ENCODE results near the gene PPM1H. TPM values are rescaled to one million over a fixed set of nuclear protein-coding genes. Genes with fewer than 3 reads are reported as not detected.

The PPM1H gene
- total and polyA plus RNA-seq, 2 of the 8 experiments (the other 6 are each of a cell fraction or from before 2014, with no cell fraction given) = 16.4 to 36.1 TPM

DNA sequence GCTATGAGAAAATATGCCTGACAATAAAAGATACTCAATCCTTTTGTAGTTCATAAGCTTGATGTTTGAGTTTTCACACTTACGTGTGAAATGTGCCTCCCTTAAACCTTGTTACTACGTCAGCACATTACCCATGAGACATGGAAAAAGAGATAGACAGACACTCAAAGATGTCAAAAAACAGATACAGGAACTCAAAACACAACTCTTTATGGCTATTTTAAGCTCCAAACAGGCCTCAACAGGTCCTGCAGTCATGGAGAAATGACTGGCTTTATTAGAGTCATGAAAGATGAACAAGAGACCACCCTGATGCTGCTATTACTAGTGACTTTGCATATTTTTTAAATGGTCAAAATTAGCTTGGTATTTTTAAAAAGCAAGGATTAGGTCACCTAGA, 283.8 kb downstream of the PPM1H start:
- no peak overlapping the region for H2AK5ac ChIP-seq (ENCODE audit: low read depth, low read length)
- WGBS, 2 experiments (ENCODE audit: extremely low coverage in 1 of 2, insufficient coverage in 1 of 2, insufficient read length in 1 of 2, insufficient replicate concordance in 2 of 2, low coverage in 1 of 2, low lambda C conversion rate in 2 of 2, missing lambda C conversion rate in 1 of 2) = 91% methylated on average over 2 of the region's 2 CpGs; no CpG with 5 or more reads in 1 of the 2 experiments
- no peak overlapping the region for H2AFZ ChIP-seq (ENCODE audit: low read length)
- H2BK20ac ChIP-seq (ENCODE audit: low read length) = no peak overlapping the region
- peaks cover 11 to 30% (median 25%) of the 10 kb centered on the region in 4 experiments for H3K4me1 ChIP-seq (replicated peaks in 1 of 4; ENCODE audit: control insufficient read depth in 3 of 4, insufficient read depth in 4 of 4, low read length in 3 of 4)
- H4K8ac ChIP-seq (ENCODE audit: extremely low read depth, insufficient read depth, low read length) = no peak overlapping the region
- no peak overlapping the region for H3K27ac ChIP-seq (ENCODE audit: low read depth, low read length)
- H3K79me1 ChIP-seq (ENCODE audit: low read depth, low read length) = no peaks in the 10 kb centered on the region
- H2BK12ac ChIP-seq (ENCODE audit: low read depth, low read length) = no peak overlapping the region
- TF ChIP-seq TAF1 (IDR thresholded peaks at IDR 0.05; ENCODE audit: low read depth, low read length) (no peak), TEAD4 (IDR thresholded peaks at IDR 0.05; ENCODE audit: low read depth, low read length) (no peak), HDAC2 (IDR thresholded peaks at IDR 0.05; ENCODE audit: borderline replicate concordance in 1 of 2, low read depth in 2 of 2, low read length in 2 of 2) (no peak), SAP30 (IDR thresholded peaks at IDR 0.05; ENCODE audit: insufficient read depth, insufficient replicate concordance, low read length) (no peak), EGR1 (IDR thresholded peaks at IDR 0.05; ENCODE audit: borderline replicate concordance, low read depth, low read length) (no peak), TBP (IDR thresholded peaks at IDR 0.05; ENCODE audit: low read depth, low read length) (no peak), POU5F1 (IDR thresholded peaks at IDR 0.05; ENCODE audit: low read depth, low read length) (no peak), CTBP2 (IDR thresholded peaks at IDR 0.05; ENCODE audit: borderline replicate concordance, insufficient read depth, insufficient read length, low read length) (no peak), GABPA (IDR thresholded peaks at IDR 0.05; ENCODE audit: borderline replicate concordance, insufficient read depth, low read length) (no peak)
- H3K4me3 ChIP-seq (ENCODE audit: extremely low read depth in 1 of 4, insufficient read depth in 2 of 4, low read depth in 3 of 4, low read length in 4 of 4) = no peak overlapping the region
- FAIRE-seq = no peak
- H3K36me3 ChIP-seq (ENCODE audit: control insufficient read depth in 2 of 4, insufficient read depth in 4 of 4, low read length in 3 of 4) = no peaks in the 10 kb centered on the region
- H2BK15ac ChIP-seq (ENCODE audit: low read length) = no peak overlapping the region
- H2BK120ac ChIP-seq (replicated peaks; ENCODE audit: low read depth, low read length) = no peak overlapping the region
- no peaks in the 10 kb centered on the region for H3K23me2 ChIP-seq (ENCODE audit: low read depth, low read length)
- no peak overlapping the region for H3K56ac ChIP-seq (replicated peaks; ENCODE audit: insufficient read length, low read depth, low read length)
- H3K79me2 ChIP-seq (ENCODE audit: control insufficient read depth in 1 of 2, insufficient read depth in 2 of 2, low read length in 2 of 2) = no peaks in the 10 kb centered on the region
- no peak overlapping the region for H3K4me2 ChIP-seq (ENCODE audit: insufficient read depth in 1 of 2, low read depth in 2 of 2, low read length in 2 of 2)
- no peak overlapping the region for H3K23ac ChIP-seq (ENCODE audit: insufficient read length)
- no peak overlapping the region for H3K14ac ChIP-seq (ENCODE audit: insufficient read length)
- no peak overlapping the region for H3K18ac ChIP-seq (ENCODE audit: extremely low read depth, low read length)
- no peaks in the 10 kb centered on the region for H4K20me1 ChIP-seq (replicated peaks in 1 of 2; ENCODE audit: control insufficient read depth in 1 of 2, insufficient read depth in 2 of 2, low read length in 2 of 2)
- no peak overlapping the region for H4K91ac ChIP-seq (replicated peaks; ENCODE audit: insufficient read length, low read length)
- no peaks in the 10 kb centered on the region for H3K9me3 ChIP-seq (ENCODE audit: insufficient read depth in 2 of 2, low read depth in 1 of 2, low read length in 1 of 2)
- no peak overlapping the region for H2BK5ac ChIP-seq (ENCODE audit: low read depth, low read length)
- H3K9ac ChIP-seq (replicated peaks in 1 of 4; ENCODE audit: extremely low read depth in 1 of 4, low read depth in 3 of 4, low read length in 3 of 4) = no peak overlapping the region
- CTCF ChIA-PET (ENCODE audit: partially characterized antibody) = interaction anchor here (0.8 to 1.1 kb wide), 3 partner anchors 35 to 70 kb away, joined by 3 to 4 read pairs (median 3); no protein-coding TSS in a partner anchor
- POLR2A ChIA-PET (ENCODE audit: partially characterized antibody) = interaction anchor here (1.2 to 1.6 kb wide), 3 partner anchors 30 to 53 kb away, joined by 3 to 4 read pairs (median 3); no protein-coding TSS in a partner anchor
- no peak overlapping the region for H4K5ac ChIP-seq (ENCODE audit: insufficient read length, low read depth, low read length)
- H3K4ac ChIP-seq (replicated peaks; ENCODE audit: insufficient read length, low read depth, low read length) = no peak overlapping the region
- peaks cover 7 to 22% (median 14%) of the 10 kb centered on the region in 4 experiments for H3K27me3 ChIP-seq (replicated peaks in 1 of 4; ENCODE audit: control insufficient read depth in 3 of 4, extremely low read depth in 1 of 4, insufficient read depth in 3 of 4, low read length in 3 of 4)
- no peak for DNase-seq (ENCODE audit: low read depth in 1 of 2, low spot score in 2 of 2)
